Measurements from ENCODE around the gene HOXC12. TPM values are rescaled to one million over a fixed set of nuclear protein-coding genes. Genes with fewer than 3 reads are reported as not detected.

Gene HOXC12
- total RNA-seq, 3 donors from 2014 or later: 0.15 TPM; not detected in 2

- Histone ChIP-seq H3K27me3 (peaks cover 0 to 27% of the 10 kb centered on the region in 2 donors), H3K27ac (peak overlapping the region; percentile 94 to 95), H3K4me3 (peak overlapping the region; percentile 71 to 96 (median 82)), H3K4me1 (peaks cover 4 to 9% of the 10 kb centered on the region in 2 donors), H3K9me3 (no peaks in the 10 kb centered on the region), H3K36me3 (no peaks in the 10 kb centered on the region)
- intact Hi-C loops (cut with DNase I; ENCODE audit: low total_unique reads): no loop called here
- DNase-seq (ENCODE audit: low spot score in 2 of 2): no peak
- no peak for TF ChIP-seq CTCF (IDR thresholded peaks at IDR 0.05)
- no peak for TF ChIP-seq POLR2AphosphoS5 (IDR thresholded peaks at IDR 0.05)
- TF ChIP-seq POLR2A (IDR thresholded peaks at IDR 0.05): no peak
Measured at GRCh38 chr12:53998900-53999236, 44.2 kb downstream of the HOXC12 start.

- peaks cover 0 to 23% of the 10 kb centered on the region in 2 donors for H3K27me3 ChIP-seq
- peak overlapping the region; percentile 71 to 96 (median 82) for H3K4me3 ChIP-seq
- H3K9me3 ChIP-seq: no peaks in the 10 kb centered on the region
- DNase-seq (ENCODE audit: low spot score in 2 of 2): peak; percentile 64 to 81
- peak overlapping the region; percentile 94 to 95 for H3K27ac ChIP-seq
- intact Hi-C loops (cut with DNase I; ENCODE audit: low total_unique reads): loop anchor here (10.0 kb wide), 2 partner anchors 205 to 1965 kb away; partner anchors contain the start of genes CDK2 and PMEL
- H3K36me3 ChIP-seq: no peaks in the 10 kb centered on the region
- H3K4me1 ChIP-seq: peaks cover 0 to 1% of the 10 kb centered on the region in 2 donors
- no peak for TF ChIP-seq CTCF (IDR thresholded peaks at IDR 0.05)
- TF ChIP-seq POLR2A (IDR thresholded peaks at IDR 0.05): no peak
- TF ChIP-seq POLR2AphosphoS5 (IDR thresholded peaks at IDR 0.05): no peak
Measured at GRCh38 chr12:53999559-54000115, 44.9 kb downstream of the HOXC12 start.

- H3K27me3 ChIP-seq: peaks cover 0 to 15% of the 10 kb centered on the region in 2 donors
- peak within 1 kb of the TSS; percentile 71 to 96 (median 82) for H3K4me3 ChIP-seq
- H3K9me3 ChIP-seq: no peaks in the 10 kb centered on the region
- intact Hi-C loops (cut with DNase I; ENCODE audit: low total_unique reads): loop anchor here (10.0 kb wide), 2 partner anchors 204 to 1964 kb away; partner anchors contain the start of genes CDK2 and PMEL
- no peak for DNase-seq (ENCODE audit: low spot score in 2 of 2)
- H3K4me1 ChIP-seq: no peaks in the 10 kb centered on the region
- H3K27ac ChIP-seq: peak within 1 kb of the TSS; percentile 94 to 95
- H3K36me3 ChIP-seq: no peaks in the 10 kb centered on the region
- peak in 2 of 3 donors; percentile 28 to 45 for TF ChIP-seq POLR2AphosphoS5 (IDR thresholded peaks at IDR 0.05)
- no peak for TF ChIP-seq CTCF (IDR thresholded peaks at IDR 0.05)
Measured at GRCh38 chr12:54000116-54001114, 45.7 kb downstream of the HOXC12 start, which contains the start of gene HOXC9. Gene HOXC9 (plus strand): TSS chr12:54000161. CDS start chr12:54000189, 28 bp downstream.

GRCh38 chr12:54001283-54002187, 46.8 kb downstream of the HOXC12 start:
- H3K27me3 ChIP-seq: peaks cover 0 to 4% of the 10 kb centered on the region in 2 donors
- no peak for TF ChIP-seq POLR2A (IDR thresholded peaks at IDR 0.05)
- TF ChIP-seq CTCF (IDR thresholded peaks at IDR 0.05): no peak
- no peak for TF ChIP-seq POLR2AphosphoS5 (IDR thresholded peaks at IDR 0.05)
- no peaks in the 10 kb centered on the region for H3K9me3 ChIP-seq
- no peak for DNase-seq (ENCODE audit: low spot score in 2 of 2)
- H3K27ac ChIP-seq: peak overlapping the region; percentile 94 to 95
- H3K4me1 ChIP-seq: no peaks in the 10 kb centered on the region
- H3K36me3 ChIP-seq: no peaks in the 10 kb centered on the region
- intact Hi-C loops (cut with DNase I; ENCODE audit: low total_unique reads): loop anchor here (10.0 kb wide), 2 partner anchors 203 to 1963 kb away; partner anchors contain the start of genes CDK2 and PMEL
- H3K4me3 ChIP-seq: peak overlapping the region; percentile 71 to 96 (median 82)
